RWPE2 (cell line): ENCODE measurements around the gene CNTN4.

Experiments
- ATAC-seq: fragments of 200-7000 bp; cut with Tn5 transposase; 3 replicates; pipeline ENCODE4 v1.9.1; 2021; ENCODE audit warnings: low read depth
- DNase-seq: peaks from one replicate; pipeline ENCODE4 v3.0.0-alpha.2; 2020; ENCODE audit warnings: low spot score
- H3K27ac ChIP-seq: fragments of 450-650 bp; 2 replicates; pipeline ENCODE4 v1.5.1; 2017; ENCODE audit warnings: mild to moderate bottlenecking; ENCODE audit not compliant: poor library complexity, severe bottlenecking
- H3K27me3 ChIP-seq: fragments of 250-450 bp; sonication (Bioruptor Pico); 2 replicates; pipeline ENCODE4 v1.5.1; 2021; ENCODE audit warnings: mild to moderate bottlenecking, moderate library complexity; ENCODE audit not compliant: insufficient read depth, poor library complexity, severe bottlenecking
- H3K36me3 ChIP-seq: fragments of 250-450 bp; sonication (Bioruptor Pico); 2 replicates; pipeline ENCODE4 v1.5.1; 2020; ENCODE audit warnings: low read depth, mild to moderate bottlenecking, moderate library complexity
- H3K4me1 ChIP-seq: fragments of 250-450 bp; sonication (Bioruptor Pico); 2 replicates; pipeline ENCODE4 v1.5.1; 2021; ENCODE audit warnings: mild to moderate bottlenecking, moderate library complexity; ENCODE audit not compliant: insufficient read depth, poor library complexity, severe bottlenecking
- H3K4me3 ChIP-seq: fragments of 250-450 bp; sonication (Bioruptor Pico); 2 replicates; pipeline ENCODE4 v1.5.1; 2021; ENCODE audit warnings: mild to moderate bottlenecking, moderate library complexity; ENCODE audit not compliant: severe bottlenecking
- H3K9me3 ChIP-seq: fragments of 250-450 bp; sonication (Bioruptor Pico); 2 replicates; pipeline ENCODE4 v1.5.1; 2021; ENCODE audit warnings: mild to moderate bottlenecking, moderate library complexity; ENCODE audit not compliant: severe bottlenecking
- TF ChIP-seq, protein P1 (sequence below): fragments of 450-650 bp; IDR thresholded peaks from one replicate; pipeline ENCODE4 v1.5.1; 2017; ENCODE audit warnings: mild to moderate bottlenecking, moderate library complexity; ENCODE audit not compliant: poor library complexity, severe bottlenecking

CNTN4 gene

DNA sequence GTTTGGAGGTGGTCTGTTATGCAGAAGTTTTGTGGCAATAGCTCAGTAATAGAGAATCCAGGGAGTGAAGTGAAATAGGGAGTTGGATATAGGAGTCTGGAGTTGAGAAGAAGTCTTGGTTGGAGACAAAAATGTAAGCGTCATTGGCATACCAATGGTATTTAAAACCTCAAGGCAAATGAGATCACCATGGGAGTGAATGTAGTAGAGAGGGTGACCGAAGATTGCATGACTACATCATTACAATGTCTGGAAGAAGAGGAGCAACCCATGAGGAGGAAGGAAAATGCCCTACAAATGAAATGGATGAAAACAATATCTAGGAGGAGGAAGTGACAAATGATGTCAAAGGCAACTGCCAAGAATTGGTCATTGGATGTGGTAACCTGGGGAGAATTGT lies 54.4 kb downstream of the CNTN4 start:
- TF ChIP-seq, protein P1, sequence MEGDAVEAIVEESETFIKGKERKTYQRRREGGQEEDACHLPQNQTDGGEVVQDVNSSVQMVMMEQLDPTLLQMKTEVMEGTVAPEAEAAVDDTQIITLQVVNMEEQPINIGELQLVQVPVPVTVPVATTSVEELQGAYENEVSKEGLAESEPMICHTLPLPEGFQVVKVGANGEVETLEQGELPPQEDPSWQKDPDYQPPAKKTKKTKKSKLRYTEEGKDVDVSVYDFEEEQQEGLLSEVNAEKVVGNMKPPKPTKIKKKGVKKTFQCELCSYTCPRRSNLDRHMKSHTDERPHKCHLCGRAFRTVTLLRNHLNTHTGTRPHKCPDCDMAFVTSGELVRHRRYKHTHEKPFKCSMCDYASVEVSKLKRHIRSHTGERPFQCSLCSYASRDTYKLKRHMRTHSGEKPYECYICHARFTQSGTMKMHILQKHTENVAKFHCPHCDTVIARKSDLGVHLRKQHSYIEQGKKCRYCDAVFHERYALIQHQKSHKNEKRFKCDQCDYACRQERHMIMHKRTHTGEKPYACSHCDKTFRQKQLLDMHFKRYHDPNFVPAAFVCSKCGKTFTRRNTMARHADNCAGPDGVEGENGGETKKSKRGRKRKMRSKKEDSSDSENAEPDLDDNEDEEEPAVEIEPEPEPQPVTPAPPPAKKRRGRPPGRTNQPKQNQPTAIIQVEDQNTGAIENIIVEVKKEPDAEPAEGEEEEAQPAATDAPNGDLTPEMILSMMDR, result no peak
- Histone ChIP-seq H3K36me3 (no peaks in the 10 kb centered on the region), H3K4me1 (no peaks in the 10 kb centered on the region), H3K4me3 (no peak overlapping the region), H3K27ac (no peak overlapping the region), H3K27me3 (no peaks in the 10 kb centered on the region), H3K9me3 (peaks cover 4% of the 10 kb centered on the region)
- ATAC-seq (no peak), DNase-seq (no peak)

DNA sequence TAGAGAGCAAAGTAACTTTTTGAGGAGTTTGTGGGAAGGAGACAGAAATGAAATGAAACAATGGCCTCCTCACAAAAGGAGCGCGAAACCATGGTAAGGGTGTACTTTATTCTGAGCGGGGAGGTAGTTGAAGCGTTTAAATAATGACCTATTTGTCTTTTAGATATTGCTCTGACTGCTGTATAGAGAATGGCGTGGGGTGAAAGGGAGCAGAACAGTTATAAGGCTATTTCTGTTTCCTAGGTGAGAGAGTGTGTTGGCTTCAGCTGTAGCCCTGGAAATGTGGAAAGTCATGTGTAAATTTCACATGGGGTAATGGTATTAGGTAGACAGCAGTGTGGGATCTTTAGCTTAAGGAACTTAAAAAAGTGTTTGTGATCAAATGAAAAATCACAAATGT lies 54.9 kb downstream of the CNTN4 start:
- Histone ChIP-seq H3K27me3 (no peaks in the 10 kb centered on the region), H3K4me1 (no peaks in the 10 kb centered on the region), H3K4me3 (no peak overlapping the region), H3K9me3 (peaks cover 4% of the 10 kb centered on the region), H3K27ac (no peak overlapping the region), H3K36me3 (no peaks in the 10 kb centered on the region)
- DNase-seq, result no peak
- ATAC-seq, result no peak
- TF ChIP-seq, protein P1, result no peak

DNA sequence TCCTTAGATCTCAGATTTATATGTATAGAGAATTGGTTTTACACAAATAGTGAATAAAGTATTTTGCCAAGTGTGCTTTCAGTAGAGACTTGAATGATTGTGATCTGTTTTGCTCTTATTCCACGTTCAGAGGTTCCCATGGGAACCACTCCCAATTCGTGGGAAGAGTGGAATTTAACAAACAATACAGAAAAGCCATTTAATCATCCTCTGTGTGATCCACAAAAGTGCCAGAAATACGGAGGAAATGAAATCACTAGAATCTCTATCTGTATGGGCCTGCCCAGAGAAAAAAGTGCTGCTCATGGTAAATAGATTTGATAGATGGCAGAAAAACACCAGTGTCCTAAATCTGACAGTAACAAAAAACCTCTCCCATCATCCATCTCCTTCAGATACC lies 56.0 kb downstream of the CNTN4 start:
- peaks cover 4% of the 10 kb centered on the region for H3K9me3 ChIP-seq
- H3K4me1 ChIP-seq, result no peaks in the 10 kb centered on the region
- DNase-seq, result no peak
- TF ChIP-seq, protein P1, result no peak
- no peak overlapping the region for H3K27ac ChIP-seq
- H3K4me3 ChIP-seq, result no peak overlapping the region
- no peaks in the 10 kb centered on the region for H3K36me3 ChIP-seq
- ATAC-seq, result no peak
- no peaks in the 10 kb centered on the region for H3K27me3 ChIP-seq

DNA sequence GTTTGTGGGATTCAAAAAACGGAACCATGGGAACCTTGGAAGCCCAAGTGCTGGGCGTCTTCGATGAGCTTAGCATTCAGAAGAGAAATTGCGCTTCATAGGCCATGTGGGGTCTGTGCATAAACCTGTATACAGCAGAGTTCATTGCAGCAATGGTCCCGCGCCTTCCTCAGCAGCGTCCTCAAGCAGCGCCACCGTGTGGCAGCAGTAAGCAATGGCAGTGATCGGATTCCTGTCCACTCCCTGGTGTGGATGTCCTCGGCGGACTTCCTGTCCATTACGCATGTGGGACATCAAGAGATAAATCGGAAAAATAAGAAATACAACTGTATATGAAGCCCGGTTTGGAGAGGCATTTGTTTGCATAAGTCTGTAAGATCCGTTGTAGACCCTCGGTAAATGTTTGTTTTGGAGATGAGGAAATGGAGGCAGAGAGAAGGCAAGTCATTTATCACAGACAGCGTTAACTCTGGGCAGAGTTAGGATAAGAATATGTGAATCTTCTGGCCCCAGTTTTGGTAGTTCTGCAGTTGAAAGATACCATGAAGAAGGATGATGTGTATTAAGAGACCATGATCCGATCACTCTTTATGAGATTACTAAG lies 57.7 kb downstream of the CNTN4 start:
- H3K9me3 ChIP-seq, result peaks cover 4% of the 10 kb centered on the region
- H3K27ac ChIP-seq, result no peak overlapping the region
- H3K4me3 ChIP-seq, result no peak overlapping the region
- no peaks in the 10 kb centered on the region for H3K36me3 ChIP-seq
- TF ChIP-seq, protein P1, result peak; percentile 23
- DNase-seq (no peak), ATAC-seq (no peak)
- H3K27me3 ChIP-seq, result no peaks in the 10 kb centered on the region
- no peaks in the 10 kb centered on the region for H3K4me1 ChIP-seq

DNA sequence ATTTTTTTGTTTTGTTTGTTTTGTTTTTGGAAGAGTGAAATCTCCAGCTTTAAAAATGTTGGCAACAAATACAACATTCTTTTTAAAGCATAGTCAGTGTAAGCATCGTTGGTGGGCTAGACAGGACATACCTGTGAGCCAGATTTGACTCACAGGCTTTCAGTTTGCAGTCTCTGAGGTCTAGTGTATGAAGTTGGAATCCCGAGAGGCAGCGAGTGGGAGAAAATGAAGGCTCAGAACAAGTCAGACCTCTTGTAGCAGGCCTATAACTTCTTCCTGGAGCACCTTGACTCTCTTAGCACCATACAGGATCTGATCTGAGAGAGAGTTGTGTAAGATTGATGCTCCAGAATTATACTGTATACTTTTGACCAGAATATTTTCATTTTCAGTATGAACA lies 60.2 kb downstream of the CNTN4 start:
- DNase-seq (no peak), ATAC-seq (no peak)
- Histone ChIP-seq H3K36me3 (no peaks in the 10 kb centered on the region), H3K4me3 (no peak overlapping the region), H3K4me1 (no peaks in the 10 kb centered on the region), H3K27ac (no peak overlapping the region), H3K9me3 (peaks cover 6% of the 10 kb centered on the region), H3K27me3 (no peaks in the 10 kb centered on the region)
- TF ChIP-seq, protein P1, result no peak
